ENCODE measurements around the gene CCDC47. TPM values are rescaled to one million over a fixed set of nuclear protein-coding genes. Genes with fewer than 3 reads are reported as not detected.
"Not testable (repeated sequence)": the region's sequence is repeated elsewhere in the genome, so short reads cannot be mapped to it uniquely, and the experiment has no call there.

CCDC47 gene
- total and polyA plus RNA-seq, 2 of the 13 experiments (the other 11 are each of a cell fraction or from before 2014, with no cell fraction given), result 59.3 to 99.5 TPM

- TF ChIP-seq FOXP4 (CRISPR knock-in tag; IDR thresholded peaks at IDR 0.05) (no peak), HDAC6 (IDR thresholded peaks at IDR 0.05; ENCODE audit: low read depth, low read length) (no peak), GMEB2 (CRISPR knock-in tag; IDR thresholded peaks at IDR 0.05; ENCODE audit: low read depth) (no peak), ZNF253 (CRISPR knock-in tag; IDR thresholded peaks at IDR 0.05; ENCODE audit: borderline replicate concordance) (no peak), CENPT (CRISPR knock-in tag; IDR thresholded peaks at IDR 0.05; ENCODE audit: low read depth) (no peak)
These were observed 37.7 kb downstream of the CCDC47 start (continued) for GRCh38 chr17:63735691-63736090.

GRCh38 chr17:63722403-63722802, 51.0 kb downstream of the CCDC47 start:
- Histone ChIP-seq H3K79me2 (ENCODE audit: insufficient read depth, low read length) (no peaks in the 10 kb centered on the region), H3K27me3 (ENCODE audit: control insufficient read depth in 1 of 2, insufficient read depth in 2 of 2, low read length in 2 of 2) (no peaks in the 10 kb centered on the region), H3K27ac (ENCODE audit: extremely low read length, insufficient read depth, low read length) (no peak overlapping the region), H4K20me1 (ENCODE audit: insufficient read depth, low read length) (no peaks in the 10 kb centered on the region), H3K4me3 (replicated peaks in 1 of 3; ENCODE audit: insufficient read depth in 1 of 3, low read depth in 2 of 3, low read length in 3 of 3) (no peak overlapping the region), H3K4me1 (ENCODE audit: insufficient read depth, low read length) (no peaks in the 10 kb centered on the region), H3K9me3 (ENCODE audit: low read length) (no peaks in the 10 kb centered on the region), H3K36me3 (replicated peaks in 1 of 2; ENCODE audit: control insufficient read depth in 1 of 2, insufficient read depth in 2 of 2, low read length in 2 of 2) (no peaks in the 10 kb centered on the region; a peak in 1 of 5 replicates), H2AFZ (ENCODE audit: low read length) (no peak overlapping the region), H3K9ac (ENCODE audit: insufficient read depth, low read depth, low read length) (no peak overlapping the region), H3K4me2 (ENCODE audit: low read depth, low read length) (no peak overlapping the region)
- CTCF ChIA-PET (ENCODE audit: low intra/inter-chr PET ratio, low total read pairs), result no interaction called here
- FAIRE-seq (no peak), ATAC-seq (no peak), DNase-seq (ENCODE audit: low spot score) (no peak)
- BruUV-seq (replicated peaks), result no TSS peak
- POLR2A ChIA-PET, result interaction anchor here (1.7 kb wide), 1 partner anchor 20 kb away, joined by 3 read pairs; no protein-coding TSS in a partner anchor
- intact Hi-C loops (cut with micrococcal nuclease; ENCODE audit: unreplicated experiment) (no loop called here), in situ Hi-C loops (cut with HindIII; ENCODE audit: extremely low pct_ligation_motif_present, low pct_unique_long_range_greater_than_20kb) (no loop called here)
- WGBS (ENCODE audit: low lambda C conversion rate), result 69% methylated on average over 2 of the region's 2 CpGs
- TF ChIP-seq IRF2 (CRISPR knock-in tag; IDR thresholded peaks at IDR 0.05) (no peak), HOXA3 (CRISPR knock-in tag; IDR thresholded peaks at IDR 0.05) (no peak), ZNF724P (CRISPR knock-in tag; IDR thresholded peaks at IDR 0.05; ENCODE audit: borderline replicate concordance) (no peak), ZNF850 (CRISPR knock-in tag; conservative IDR thresholded peaks at IDR 0.05) (no peak), GABPB1 (CRISPR knock-in tag; IDR thresholded peaks at IDR 0.05) (no peak), HNRNPL (IDR thresholded peaks at IDR 0.05; ENCODE audit: low read depth, low read length) (no peak)

GRCh38 chr17:63720194-63720593, 53.2 kb downstream of the CCDC47 start:
- H3K4me2 ChIP-seq (ENCODE audit: low read depth, low read length); DNase-seq (ENCODE audit: low spot score); H3K79me2 ChIP-seq (ENCODE audit: insufficient read depth, low read length); H3K27ac ChIP-seq (ENCODE audit: extremely low read length, insufficient read depth, low read length); H2AFZ ChIP-seq (ENCODE audit: low read length); H3K4me1 ChIP-seq (ENCODE audit: insufficient read depth, low read length); H3K9ac ChIP-seq (ENCODE audit: insufficient read depth, low read depth, low read length); CTCF ChIA-PET (ENCODE audit: low intra/inter-chr PET ratio, low total read pairs); H3K9me3 ChIP-seq (ENCODE audit: low read length); H3K4me3 ChIP-seq (replicated peaks in 1 of 3; ENCODE audit: insufficient read depth in 1 of 3, low read depth in 2 of 3, low read length in 3 of 3); H3K36me3 ChIP-seq (replicated peaks in 1 of 2; ENCODE audit: control insufficient read depth in 1 of 2, insufficient read depth in 2 of 2, low read length in 2 of 2); intact Hi-C loops (cut with micrococcal nuclease; ENCODE audit: unreplicated experiment); POLR2A ChIA-PET; ATAC-seq; H3K27me3 ChIP-seq (ENCODE audit: control insufficient read depth in 1 of 2, insufficient read depth in 2 of 2, low read length in 2 of 2); in situ Hi-C loops (cut with HindIII; ENCODE audit: extremely low pct_ligation_motif_present, low pct_unique_long_range_greater_than_20kb); H4K20me1 ChIP-seq (ENCODE audit: insufficient read depth, low read length); FAIRE-seq; BruUV-seq (replicated peaks): not testable (repeated sequence)
- over 99% methylated on average over 5 of the region's 5 CpGs for WGBS (ENCODE audit: low lambda C conversion rate)
